ENCODE results near the gene DTX3.

DNA sequence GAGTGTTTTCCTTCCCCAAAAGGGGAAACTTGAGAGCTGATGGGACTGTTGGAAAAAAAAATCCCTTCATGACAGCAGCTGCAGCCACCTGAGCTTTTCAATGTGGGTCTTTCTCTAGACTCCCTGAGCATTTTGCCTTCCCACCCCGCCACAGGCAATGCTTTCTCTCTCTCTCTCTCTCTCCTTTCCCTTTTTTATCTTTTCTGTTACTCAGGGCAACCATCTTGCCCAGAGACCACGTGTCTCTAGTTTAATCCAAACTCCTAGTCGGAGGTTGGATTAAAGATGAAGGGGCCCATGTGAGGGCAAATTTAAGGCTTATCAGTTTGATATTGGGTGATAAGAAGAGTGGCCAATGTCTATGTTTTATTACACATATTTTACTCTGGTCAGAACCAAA is 54.3 kb downstream of the DTX3 start:
- TF ChIP-seq CTCF (conservative IDR thresholded peaks at IDR 0.05) (no peak), EZH2 (IDR thresholded peaks at IDR 0.05; ENCODE audit: low read depth) (no peak)

Measured in PC-9 (cell line).